IgD-negative memory B cell (primary cell): ENCODE results near the gene RGS19. TPM values are rescaled to one million over a fixed set of nuclear protein-coding genes. Genes with fewer than 3 reads are reported as not detected.

Source experiments
- H3K27ac Mint-ChIP-seq, 3 donors: one replicate each; pipeline ENCODE4 v1.8.0; 2020 to 2022; ENCODE audit warnings: mild to moderate bottlenecking in 3 of 3, mixed read lengths in 3 of 3, moderate library complexity in 1 of 3
- H3K27me3 Mint-ChIP-seq: one replicate; pipeline ENCODE4 v1.8.0; 2021; ENCODE audit warnings: mixed read lengths
- H3K36me3 Mint-ChIP-seq: one replicate; pipeline ENCODE4 v1.8.0; 2020; ENCODE audit warnings: mild to moderate bottlenecking, mixed read lengths
- H3K4me1 Mint-ChIP-seq, 3 donors: one replicate each; pipeline ENCODE4 v1.8.0; 2020 to 2022; ENCODE audit warnings: mixed read lengths in 3 of 3, mild to moderate bottlenecking in 1 of 3
- H3K4me3 Mint-ChIP-seq, 4 donors: one replicate each; pipeline ENCODE4 v1.8.0; 2020 to 2022; ENCODE audit warnings: mild to moderate bottlenecking in 4 of 4, mixed read lengths in 4 of 4, moderate library complexity in 3 of 4
- H3K9me3 Mint-ChIP-seq, 3 donors: one replicate each; pipeline ENCODE4 v1.8.0; 2020 to 2021; ENCODE audit warnings: mixed read lengths in 3 of 3, mild to moderate bottlenecking in 1 of 3
- polyA plus RNA-seq: library from polyadenylated mRNA; unstranded; fragments of 300-500 nt; fragmentation: Illumina TruSeq; gene quantifications from one replicate; pipeline ENCODE4 v1.2.3, GENCODE V29; 2021

RGS19 gene
- polyA plus RNA-seq, 1 donor from 2014 or later: 202 TPM

- Mint-ChIP-seq H3K9me3 (no peaks in the 10 kb centered on the region), H3K4me3 (peak within 1 kb of the TSS; percentile 90 to 97 (median 94)), H3K36me3 (peaks cover 4% of the 10 kb centered on the region), H3K4me1 (peaks cover 13 to 14% (median 14%) of the 10 kb centered on the region in 3 donors), H3K27ac (peak within 1 kb of the TSS; percentile 95 to 98 (median 96)), H3K27me3 (peaks cover 3% of the 10 kb centered on the region)
Observed at GRCh38 chr20:64080013-64080812, 895 bp upstream of the RGS19 start, which contains the start of gene OPRL1. Gene OPRL1 (plus strand): TSS chr20:64080082. CDS start chr20:64092721, 12,639 bp downstream.

DNA sequence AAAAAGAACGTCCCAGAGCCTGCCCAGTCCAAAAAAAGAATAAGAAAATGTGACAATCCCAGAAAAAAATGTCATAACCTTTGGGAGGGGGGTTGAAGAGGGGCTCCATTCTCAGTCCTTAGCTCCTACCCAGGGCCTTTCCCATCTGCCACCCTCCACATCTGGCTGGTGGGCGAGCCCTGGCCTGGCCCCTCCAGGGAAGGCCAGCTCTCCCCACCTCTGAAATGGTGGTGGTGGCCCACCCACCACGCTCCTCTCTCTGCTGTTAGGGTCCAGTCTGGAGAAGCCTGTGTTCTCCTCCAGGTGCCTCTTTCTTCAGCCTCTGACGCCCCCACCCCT, 415 bp downstream of the RGS19 start:
- H3K27me3 Mint-ChIP-seq: no peaks in the 10 kb centered on the region
- H3K27ac Mint-ChIP-seq: peak overlapping the region; percentile 91 to 96 (median 95)
- no peaks in the 10 kb centered on the region for H3K9me3 Mint-ChIP-seq
- H3K36me3 Mint-ChIP-seq: peaks cover 4% of the 10 kb centered on the region
- peaks cover 10 to 11% (median 11%) of the 10 kb centered on the region in 3 donors for H3K4me1 Mint-ChIP-seq
- peak overlapping the region; percentile 90 to 97 (median 94) for H3K4me3 Mint-ChIP-seq

DNA sequence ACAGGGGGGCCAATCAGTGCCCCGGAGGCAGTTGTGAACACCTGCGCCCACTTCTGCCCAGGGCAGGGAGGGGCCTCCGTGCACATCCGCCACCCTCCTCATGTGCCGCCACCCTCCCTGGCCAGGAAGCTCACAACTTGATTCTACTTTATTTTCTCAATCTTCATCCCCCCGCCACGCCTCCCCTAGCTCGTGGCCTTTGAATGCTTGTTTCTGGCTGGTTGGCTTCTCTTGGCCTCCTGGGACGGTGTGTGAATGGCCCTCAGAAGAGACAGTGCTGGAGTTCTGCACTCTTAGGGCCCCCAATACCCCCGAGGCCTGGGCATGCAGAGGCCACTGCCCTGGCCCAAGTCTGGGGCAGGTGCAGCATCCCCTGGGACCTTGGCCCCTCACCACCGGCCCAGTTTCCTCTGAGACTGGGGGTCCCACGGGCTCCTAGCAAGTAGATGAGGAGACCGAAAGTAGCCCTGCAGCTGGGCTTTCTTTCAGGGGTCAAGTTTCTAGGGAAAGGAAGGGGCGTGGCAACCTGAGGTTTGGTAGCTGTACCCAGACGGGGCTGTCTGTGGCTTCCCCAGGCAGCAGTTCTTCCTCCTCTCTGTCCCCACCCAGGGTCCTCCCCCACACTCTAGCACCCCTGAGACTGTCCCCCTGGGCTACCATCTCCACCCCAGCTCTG, 1.3 kb downstream of the RGS19 start:
- peaks cover 10 to 11% (median 10%) of the 10 kb centered on the region in 3 donors for H3K4me1 Mint-ChIP-seq
- H3K9me3 Mint-ChIP-seq: no peaks in the 10 kb centered on the region
- peaks cover 4% of the 10 kb centered on the region for H3K36me3 Mint-ChIP-seq
- H3K4me3 Mint-ChIP-seq: peak overlapping the region; percentile 90 to 97 (median 94)
- peak overlapping the region; percentile 95 to 96 (median 96) for H3K27ac Mint-ChIP-seq
- H3K27me3 Mint-ChIP-seq: no peaks in the 10 kb centered on the region

DNA sequence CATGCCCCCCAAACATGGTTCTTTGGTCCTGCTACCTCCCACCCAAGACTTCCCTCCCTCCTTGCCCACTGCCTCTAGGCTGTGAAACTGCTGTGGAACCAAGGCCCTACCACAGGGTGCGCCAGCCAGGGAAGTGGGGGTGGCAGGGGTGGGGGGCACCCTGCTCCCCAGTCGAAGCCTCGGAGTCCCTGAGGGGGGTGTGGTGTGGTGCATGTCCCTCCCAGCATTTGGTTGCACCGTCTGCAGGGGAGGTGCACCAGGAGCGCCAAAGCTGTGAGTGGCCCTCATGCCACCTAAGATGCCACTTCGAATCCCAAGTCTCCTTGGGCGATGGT, 1.8 kb downstream of the RGS19 start:
- Mint-ChIP-seq H3K4me1 (peaks cover 7 to 11% (median 10%) of the 10 kb centered on the region in 3 donors), H3K27me3 (no peaks in the 10 kb centered on the region), H3K36me3 (peaks cover 4% of the 10 kb centered on the region), H3K4me3 (peak overlapping the region; percentile 90 to 97 (median 94)), H3K9me3 (no peaks in the 10 kb centered on the region), H3K27ac (peak overlapping the region; percentile 95 to 96 (median 96))

DNA sequence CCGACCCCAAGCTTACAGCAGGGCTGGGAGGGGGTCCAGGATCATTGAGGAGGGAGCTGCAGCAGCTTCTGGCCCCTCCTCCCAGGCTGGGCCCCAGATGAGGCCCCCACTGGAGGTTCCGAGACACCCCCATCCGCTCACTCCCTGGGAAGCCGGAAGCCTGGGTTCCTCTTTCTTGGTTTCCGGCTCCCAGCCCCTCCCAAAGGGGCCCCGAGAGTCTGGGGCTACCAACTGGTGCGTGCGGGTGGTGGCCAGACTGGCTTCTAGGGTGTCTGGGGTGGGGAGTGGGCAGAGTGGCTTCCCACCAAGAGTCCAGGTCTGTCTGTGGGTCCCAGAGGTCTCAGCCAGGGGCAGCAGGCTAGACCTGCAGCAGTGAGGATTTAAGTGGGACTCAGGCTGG, 2.2 kb downstream of the RGS19 start:
- Mint-ChIP-seq H3K4me1 (peaks cover 8 to 12% (median 11%) of the 10 kb centered on the region in 3 donors), H3K36me3 (peaks cover 4% of the 10 kb centered on the region), H3K27me3 (no peaks in the 10 kb centered on the region), H3K9me3 (no peaks in the 10 kb centered on the region), H3K27ac (peak overlapping the region; percentile 61 to 96 (median 96)), H3K4me3 (peak overlapping the region; percentile 90 to 97 (median 94))

DNA sequence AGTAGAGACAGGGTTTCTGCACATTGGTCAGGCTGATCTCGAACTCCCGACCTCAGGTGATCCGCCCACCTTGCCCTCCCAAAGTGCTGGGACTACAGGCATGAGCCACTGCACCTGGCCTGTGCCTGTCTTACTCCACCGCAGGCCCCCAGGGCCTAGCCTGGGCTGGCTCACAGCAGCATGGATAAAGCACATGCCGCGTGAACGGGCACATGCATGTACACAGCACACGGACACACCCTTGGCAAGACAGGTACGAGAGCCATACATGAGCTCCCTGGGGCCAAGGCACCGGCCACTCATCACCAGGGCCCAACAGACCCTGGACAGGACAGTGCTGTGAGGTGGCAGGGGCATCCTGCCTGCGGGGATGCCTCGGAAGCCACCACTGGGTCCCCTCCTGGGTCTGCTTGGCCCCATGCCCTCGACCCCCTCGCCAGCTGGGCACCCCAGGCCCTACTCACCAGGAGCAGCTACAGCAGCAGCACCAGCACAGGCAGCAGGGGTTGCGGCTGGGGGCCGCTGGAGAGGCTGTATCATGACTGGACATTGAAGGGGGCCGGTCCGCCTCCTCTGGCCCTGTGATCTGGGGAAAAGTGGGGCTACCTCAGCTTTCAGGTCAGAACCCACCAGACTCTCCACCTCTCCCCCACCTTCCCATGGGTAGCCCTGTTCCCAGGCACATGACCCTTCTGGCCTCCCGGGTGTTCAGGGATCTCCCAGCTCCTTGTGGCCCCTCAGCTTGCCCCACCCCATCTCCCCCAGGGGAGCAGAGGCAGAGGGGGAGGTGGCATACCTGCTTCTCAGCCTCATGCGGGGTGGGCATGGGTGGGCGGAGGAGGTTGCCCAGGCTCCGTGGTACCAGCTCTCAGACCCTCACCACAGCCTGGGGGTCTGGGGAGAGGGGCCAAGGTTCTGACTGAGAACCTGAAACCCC, 3.0 kb downstream of the RGS19 start:
- Mint-ChIP-seq H3K9me3 (no peaks in the 10 kb centered on the region), H3K36me3 (peaks cover 4% of the 10 kb centered on the region), H3K27ac (peak overlapping the region in 2 of 3 donors; percentile 96), H3K4me3 (peak overlapping the region; percentile 44 to 97 (median 94)), H3K27me3 (no peaks in the 10 kb centered on the region), H3K4me1 (peaks cover 5 to 14% (median 7%) of the 10 kb centered on the region in 3 donors)

DNA sequence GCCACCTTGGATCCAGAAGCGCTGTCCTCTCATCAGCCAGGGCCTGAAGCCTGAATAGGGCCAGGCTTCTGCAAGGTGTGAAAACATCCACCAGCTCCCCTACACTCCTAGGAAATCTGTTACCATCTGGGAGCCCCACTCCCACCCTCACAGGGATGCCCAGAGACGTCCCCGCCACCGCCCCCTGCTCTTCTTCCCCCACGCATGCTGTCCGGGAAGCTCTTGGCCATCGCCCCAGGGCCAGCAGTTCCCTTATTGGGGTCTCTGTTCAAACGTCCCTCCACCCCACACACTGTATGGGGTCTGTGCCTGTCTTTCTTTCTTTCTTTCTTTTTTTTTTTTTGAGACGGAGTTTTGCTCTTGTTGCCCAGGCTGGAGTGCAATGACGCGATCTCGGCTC, 3.8 kb downstream of the RGS19 start:
- peaks cover 4% of the 10 kb centered on the region for H3K36me3 Mint-ChIP-seq
- no peaks in the 10 kb centered on the region for H3K27me3 Mint-ChIP-seq
- H3K9me3 Mint-ChIP-seq: no peaks in the 10 kb centered on the region
- peaks cover 5 to 12% (median 9%) of the 10 kb centered on the region in 3 donors for H3K4me1 Mint-ChIP-seq
- H3K27ac Mint-ChIP-seq: peak overlapping the region in 2 of 3 donors; percentile 13 to 46
- H3K4me3 Mint-ChIP-seq: peak overlapping the region in 3 of 4 donors; percentile 53 to 83 (median 76)

GRCh38 chr20:64074963-64075362, 4.4 kb downstream of the RGS19 start:
- Mint-ChIP-seq H3K27ac (peak overlapping the region in 1 of 3 donors; percentile 13), H3K9me3 (no peaks in the 10 kb centered on the region), H3K27me3 (no peaks in the 10 kb centered on the region), H3K4me1 (peaks cover 5 to 12% (median 10%) of the 10 kb centered on the region in 3 donors), H3K4me3 (peak overlapping the region in 1 of 4 donors; percentile 53), H3K36me3 (peaks cover 4% of the 10 kb centered on the region)

DNA sequence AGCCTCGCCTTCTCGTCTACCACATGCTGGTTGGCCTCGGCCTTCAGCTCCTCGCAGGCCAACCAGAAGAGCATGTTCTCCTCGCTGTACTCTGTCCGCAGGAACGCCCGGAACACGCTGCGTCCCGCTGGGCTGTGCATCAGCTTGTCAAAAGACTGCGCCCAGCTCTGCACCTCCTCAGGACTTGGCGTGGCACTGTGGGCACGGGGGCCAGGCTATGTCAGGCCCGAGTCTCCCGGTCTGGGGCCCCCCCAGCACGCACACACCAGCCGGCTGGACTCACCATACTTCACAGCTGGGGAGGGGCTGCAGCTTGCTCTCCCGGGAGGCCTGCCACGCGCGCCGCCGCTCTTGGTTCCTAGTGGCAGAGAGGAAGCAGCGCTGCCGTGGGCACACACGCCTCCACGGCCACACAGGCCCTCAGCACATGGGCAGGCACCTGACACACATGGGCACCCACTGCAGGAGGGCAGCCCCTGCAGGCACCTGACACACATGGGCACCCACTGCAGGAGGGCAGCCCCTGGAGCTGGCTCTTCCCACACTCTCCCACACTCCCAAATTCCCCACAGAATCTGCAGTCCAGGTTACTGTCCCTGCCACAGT, 5.0 kb downstream of the RGS19 start:
- Mint-ChIP-seq H3K9me3 (no peaks in the 10 kb centered on the region), H3K4me3 (peak overlapping the region in 1 of 4 donors; percentile 71), H3K36me3 (peaks cover 4% of the 10 kb centered on the region), H3K27me3 (no peaks in the 10 kb centered on the region), H3K27ac (peak overlapping the region in 1 of 3 donors; percentile 31), H3K4me1 (peaks cover 5 to 12% (median 10%) of the 10 kb centered on the region in 3 donors)

- H3K27ac Mint-ChIP-seq: peak overlapping the region in 2 of 3 donors; percentile 31 to 82
- peaks cover 5 to 14% (median 11%) of the 10 kb centered on the region in 3 donors for H3K4me1 Mint-ChIP-seq
- H3K36me3 Mint-ChIP-seq: peaks cover 4% of the 10 kb centered on the region
- H3K27me3 Mint-ChIP-seq: no peaks in the 10 kb centered on the region
- H3K9me3 Mint-ChIP-seq: no peaks in the 10 kb centered on the region
- peak overlapping the region in 2 of 4 donors; percentile 68 to 71 for H3K4me3 Mint-ChIP-seq
Observed at GRCh38 chr20:64073476-64074183, 5.7 kb downstream of the RGS19 start.

DNA sequence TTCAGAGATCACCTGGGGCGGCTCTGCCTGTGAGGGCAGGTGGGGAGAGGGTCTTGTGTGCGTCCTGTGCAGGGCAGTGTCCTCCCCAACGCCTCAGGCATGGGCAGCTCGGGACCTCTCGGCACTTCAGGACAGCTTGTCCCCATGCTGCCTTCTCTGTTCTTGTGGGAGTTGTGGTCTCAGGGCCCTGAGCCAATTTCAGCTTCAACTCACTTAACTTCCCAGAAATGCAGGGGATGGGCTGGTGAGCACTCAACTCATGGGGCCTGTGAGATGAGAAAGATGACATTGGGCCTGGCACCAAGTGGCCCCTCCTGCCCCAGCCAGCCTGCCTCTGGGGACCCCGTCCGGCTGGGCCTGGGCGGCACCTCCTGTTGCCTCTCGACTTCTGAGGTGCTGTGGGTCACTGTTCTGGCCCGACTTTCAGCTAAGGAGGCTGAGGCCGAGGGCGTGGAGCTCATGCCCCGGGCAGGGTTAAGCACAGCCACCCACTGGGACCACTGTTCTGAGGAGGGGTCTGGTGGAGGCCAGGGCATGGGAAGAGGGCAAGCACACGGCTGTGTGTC, 6.7 kb downstream of the RGS19 start:
- H3K36me3 Mint-ChIP-seq: peaks cover under 1% of the 10 kb centered on the region
- H3K27ac Mint-ChIP-seq: peak overlapping the region in 1 of 3 donors; percentile 82
- H3K9me3 Mint-ChIP-seq: no peaks in the 10 kb centered on the region
- peaks cover under 1 to 13% (median 11%) of the 10 kb centered on the region in 3 donors for H3K4me1 Mint-ChIP-seq
- H3K27me3 Mint-ChIP-seq: no peaks in the 10 kb centered on the region
- peak overlapping the region in 3 of 4 donors; percentile 33 to 68 (median 55) for H3K4me3 Mint-ChIP-seq

DNA sequence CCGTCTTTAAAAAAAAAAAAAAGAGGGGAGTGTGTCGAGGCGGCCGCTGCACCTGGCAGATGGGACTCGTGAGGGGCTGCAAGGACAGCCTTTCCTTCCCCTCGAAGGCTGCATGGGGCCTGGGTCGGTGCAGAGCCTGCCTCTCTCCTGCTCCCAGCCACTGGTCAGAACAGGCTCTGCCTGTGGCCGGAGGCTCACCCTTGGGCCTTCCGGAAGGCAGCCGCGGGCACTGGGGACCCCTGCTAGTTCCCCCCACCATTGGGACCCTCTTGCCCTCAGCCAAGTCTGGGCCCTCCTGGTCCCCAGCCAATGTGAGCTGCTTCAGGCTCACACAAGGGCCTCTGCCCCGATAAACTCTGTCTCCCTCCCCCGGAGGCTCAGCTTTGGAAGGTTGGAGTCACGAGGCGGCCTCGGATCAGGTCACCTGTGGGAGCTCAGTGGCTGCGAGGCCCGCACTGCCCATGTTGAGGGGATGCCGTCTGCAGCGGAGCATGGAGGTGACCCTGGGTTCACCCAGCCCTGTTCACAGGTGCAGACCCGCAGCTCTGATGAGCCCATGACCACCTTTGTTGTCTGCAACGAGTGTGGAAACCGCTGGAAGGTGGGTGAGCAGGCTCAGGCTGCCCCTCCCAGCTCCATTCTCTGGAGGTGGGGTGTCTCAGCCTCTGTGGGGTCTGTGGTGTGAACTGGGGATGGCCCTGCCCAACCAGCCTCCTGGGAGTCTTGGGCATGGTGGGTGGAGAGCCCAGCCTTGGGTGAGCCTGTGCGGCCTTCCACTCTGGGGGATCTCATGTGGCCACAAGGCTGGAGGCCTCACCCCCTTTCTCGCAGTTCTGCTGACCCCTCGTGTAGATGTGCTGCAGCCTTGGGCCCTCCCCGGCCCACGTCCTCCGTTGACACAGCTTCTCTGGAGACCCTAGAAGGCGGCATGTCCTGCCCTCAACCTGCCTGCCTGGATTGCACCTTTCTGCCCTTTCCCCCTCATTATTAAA, 7.7 kb downstream of the RGS19 start:
- peak overlapping the region in 2 of 4 donors; percentile 48 to 55 for H3K4me3 Mint-ChIP-seq
- peaks cover 0 to 14% (median 13%) of the 10 kb centered on the region in 3 donors for H3K4me1 Mint-ChIP-seq
- H3K9me3 Mint-ChIP-seq: no peaks in the 10 kb centered on the region
- no peaks in the 10 kb centered on the region for H3K36me3 Mint-ChIP-seq
- peak overlapping the region in 2 of 3 donors; percentile 39 to 82 for H3K27ac Mint-ChIP-seq
- H3K27me3 Mint-ChIP-seq: no peaks in the 10 kb centered on the region
